ENCODE data around the gene TBC1D13. TPM values are rescaled to one million over a fixed set of nuclear protein-coding genes. Genes with fewer than 3 reads are reported as not detected.

Gene TBC1D13
- polyA plus RNA-seq, 2 of the 4 experiments (the other 2 are of a cell fraction) = 13.9 to 17.6 TPM

DNA sequence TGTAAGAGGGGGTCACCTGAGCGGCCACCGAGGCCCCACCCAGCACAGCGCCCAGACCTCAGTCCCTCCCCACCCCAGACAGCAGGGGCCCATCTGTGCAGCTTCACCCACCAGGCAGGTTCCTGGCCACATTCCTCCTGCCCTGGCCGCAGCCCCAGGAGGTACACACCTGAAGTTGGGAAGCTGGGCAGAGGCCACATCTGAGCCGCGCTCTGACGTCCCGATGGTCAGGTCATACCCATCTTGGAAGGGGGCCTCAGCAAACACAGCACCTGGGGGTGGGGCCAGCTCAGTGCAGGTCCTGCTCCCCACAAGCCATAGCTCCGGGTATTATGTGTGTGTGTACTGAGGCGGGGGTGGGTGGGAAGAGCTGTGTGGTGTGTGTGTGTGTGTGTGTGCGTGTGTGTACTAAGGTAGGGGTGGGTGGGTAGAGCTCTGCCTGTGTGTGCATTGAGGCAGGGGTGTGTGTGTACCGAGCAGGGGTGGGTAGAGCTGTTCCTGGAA, 36.9 kb downstream of the TBC1D13 start:
- Histone ChIP-seq H3K27ac (no peak overlapping the region), H3K4me2 (no peak overlapping the region), H3K4me3 (no peak overlapping the region), H3K9me3 (no peaks in the 10 kb centered on the region), H3K4me1 (peaks cover 14% of the 10 kb centered on the region)
- no peak for FAIRE-seq
- TF ChIP-seq HDAC2 (IDR thresholded peaks at IDR 0.05) = no peak
- TF ChIP-seq FOSB (CRISPR knock-in tag; IDR thresholded peaks at IDR 0.05) = no peak
- no peak for TF ChIP-seq HOXA7 (CRISPR knock-in tag; IDR thresholded peaks at IDR 0.05)
- no peak for TF ChIP-seq JUNB (IDR thresholded peaks at IDR 0.05)
- no peak for TF ChIP-seq TFCP2L1 (CRISPR knock-in tag; IDR thresholded peaks at IDR 0.05)
- no peak for TF ChIP-seq FOXS1 (CRISPR knock-in tag; IDR thresholded peaks at IDR 0.05)
- ChIA-PET CTCF (interaction anchor here (0.5 to 1.3 kb wide), 7 partner anchors 10 to 188 kb away, joined by 3 to 7 read pairs (median 4); no protein-coding TSS in a partner anchor), POLR2A (no interaction called here)
- no peak for DNase-seq (ENCODE audit: low read depth in 1 of 2, low spot score in 1 of 2)
- 90% methylated on average over 5 of the region's 12 CpGs for WGBS (ENCODE audit: missing lambda C conversion rate)
- no peak for ATAC-seq

GRCh38 chr9:128824911-128825310, 37.9 kb downstream of the TBC1D13 start:
- 76% methylated on average over 5 of the region's 7 CpGs for WGBS (ENCODE audit: missing lambda C conversion rate)
- DNase-seq (ENCODE audit: low read depth in 1 of 2, low spot score in 1 of 2) (no peak), ATAC-seq (no peak), FAIRE-seq (no peak)
- Histone ChIP-seq H3K4me2 (no peak overlapping the region), H3K4me3 (no peak overlapping the region), H3K27ac (no peak overlapping the region), H3K4me1 (peaks cover 5% of the 10 kb centered on the region; the same call in 2 of the 3 replicates), H3K9me3 (no peaks in the 10 kb centered on the region)
- TF ChIP-seq, protein P1, sequence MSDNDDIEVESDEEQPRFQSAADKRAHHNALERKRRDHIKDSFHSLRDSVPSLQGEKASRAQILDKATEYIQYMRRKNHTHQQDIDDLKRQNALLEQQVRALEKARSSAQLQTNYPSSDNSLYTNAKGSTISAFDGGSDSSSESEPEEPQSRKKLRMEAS (IDR thresholded peaks at IDR 0.05) = no peak
- TF ChIP-seq TFCP2L1 (CRISPR knock-in tag; IDR thresholded peaks at IDR 0.05) (no peak), ZFP36 (IDR thresholded peaks at IDR 0.05; ENCODE audit: borderline replicate concordance, partially characterized antibody) (no peak), JUN (IDR thresholded peaks at IDR 0.05) (no peak), EHMT2 (IDR thresholded peaks at IDR 0.05; ENCODE audit: low read depth) (no peak), FOSL2 (IDR thresholded peaks at IDR 0.05) (no peak), FOSL2 (CRISPR knock-in tag; IDR thresholded peaks at IDR 0.05) (no peak)
- CTCF ChIA-PET = interaction anchor here (0.6 to 1.2 kb wide), 4 partner anchors 21 to 357 kb away, joined by 3 to 7 read pairs (median 4); no protein-coding TSS in a partner anchor
- POLR2A ChIA-PET = no interaction called here

DNA sequence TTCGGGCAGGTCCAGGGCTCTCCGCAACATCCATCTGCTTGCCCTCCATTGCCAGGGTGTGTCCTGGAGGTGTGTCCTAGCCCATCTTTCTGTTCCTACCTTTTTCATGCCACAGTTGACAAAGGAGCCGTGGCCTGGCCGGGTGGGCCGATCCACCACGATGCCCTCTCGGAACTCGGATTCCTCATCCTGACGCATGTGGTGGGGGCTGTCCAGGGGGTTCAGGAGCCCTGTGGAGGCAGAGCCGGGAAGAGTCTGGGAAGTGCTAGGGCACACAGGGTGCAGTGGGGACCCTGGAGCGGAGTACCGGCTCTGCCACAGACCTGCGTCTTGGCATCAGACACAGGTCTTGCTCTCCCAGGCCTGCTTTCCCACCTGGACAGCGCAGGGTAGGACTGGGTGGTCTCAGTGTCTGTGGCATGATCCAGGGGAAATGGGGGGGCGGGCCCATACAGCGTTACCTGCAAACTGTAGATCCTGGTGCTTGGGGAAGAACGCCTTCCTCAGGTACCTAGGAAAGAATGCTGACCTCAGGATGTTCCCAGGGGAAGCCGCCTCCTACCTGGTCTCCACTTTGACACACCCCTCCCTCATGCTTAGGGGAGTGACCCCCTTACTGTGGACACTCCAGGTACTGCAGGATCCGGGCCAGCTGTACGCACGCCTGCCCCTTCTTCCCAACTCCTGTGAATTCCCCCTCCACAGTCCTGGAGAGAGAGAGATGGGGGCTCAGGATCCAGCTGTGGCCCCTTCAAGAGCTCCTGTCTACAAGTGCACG, 39.1 kb downstream of the TBC1D13 start:
- H3K9me3 ChIP-seq = no peaks in the 10 kb centered on the region
- ChIA-PET CTCF (interaction anchor here (1.3 kb wide), 1 partner anchor 12 kb away, joined by 6 read pairs; no protein-coding TSS in a partner anchor), POLR2A (interaction anchor here (1.4 kb wide), 1 partner anchor 8 kb away, joined by 3 read pairs; the partner anchor contains the start of gene ENDOG)
- H3K4me2 ChIP-seq = no peak overlapping the region
- 93% methylated on average over 21 of the region's 22 CpGs for WGBS (ENCODE audit: missing lambda C conversion rate)
- H3K4me3 ChIP-seq = no peak overlapping the region
- TF ChIP-seq ZSCAN20 (CRISPR knock-in tag; IDR thresholded peaks at IDR 0.05) = no peak
- no peak for TF ChIP-seq ESRRA (IDR thresholded peaks at IDR 0.05; ENCODE audit: borderline replicate concordance, low read length)
- no peak for TF ChIP-seq RFX5 (IDR thresholded peaks at IDR 0.05)
- no peak for TF ChIP-seq CBX2 (IDR thresholded peaks at IDR 0.05; ENCODE audit: borderline replicate concordance, low read depth)
- TF ChIP-seq SREBF2 (IDR thresholded peaks at IDR 0.05) = no peak
- TF ChIP-seq MAFK (IDR thresholded peaks at IDR 0.05; ENCODE audit: partially characterized antibody) = peak; percentile 68
- no peak for TF ChIP-seq POLR2A (IDR thresholded peaks at IDR 0.05; ENCODE audit: low read length)
- ATAC-seq (peak; percentile 35 to 50; a peak in 4 of 6 replicates), DNase-seq (ENCODE audit: low read depth in 1 of 2, low spot score in 1 of 2) (peak; percentile 46 to 63), FAIRE-seq (no peak)
- no peak overlapping the region for H3K27ac ChIP-seq
- H3K4me1 ChIP-seq = peaks cover 5% of the 10 kb centered on the region; the same call in 1 of the 3 replicates

- Histone ChIP-seq H3K4me1 (peaks cover 5% of the 10 kb centered on the region; the same call in 1 of the 3 replicates), H3K4me2 (peak overlapping the region; percentile 80), H3K27ac (peak overlapping the region in 1 of 2 experiments; percentile 94; a peak in 1 of 6 replicates), H3K4me3 (peak overlapping the region; percentile 84; the same call in 2 of the 3 replicates), H3K9me3 (no peaks in the 10 kb centered on the region)
- TF ChIP-seq PBX3 (IDR thresholded peaks at IDR 0.05) (no peak), ZSCAN20 (CRISPR knock-in tag; IDR thresholded peaks at IDR 0.05) (no peak)
- TF ChIP-seq, protein P2, sequence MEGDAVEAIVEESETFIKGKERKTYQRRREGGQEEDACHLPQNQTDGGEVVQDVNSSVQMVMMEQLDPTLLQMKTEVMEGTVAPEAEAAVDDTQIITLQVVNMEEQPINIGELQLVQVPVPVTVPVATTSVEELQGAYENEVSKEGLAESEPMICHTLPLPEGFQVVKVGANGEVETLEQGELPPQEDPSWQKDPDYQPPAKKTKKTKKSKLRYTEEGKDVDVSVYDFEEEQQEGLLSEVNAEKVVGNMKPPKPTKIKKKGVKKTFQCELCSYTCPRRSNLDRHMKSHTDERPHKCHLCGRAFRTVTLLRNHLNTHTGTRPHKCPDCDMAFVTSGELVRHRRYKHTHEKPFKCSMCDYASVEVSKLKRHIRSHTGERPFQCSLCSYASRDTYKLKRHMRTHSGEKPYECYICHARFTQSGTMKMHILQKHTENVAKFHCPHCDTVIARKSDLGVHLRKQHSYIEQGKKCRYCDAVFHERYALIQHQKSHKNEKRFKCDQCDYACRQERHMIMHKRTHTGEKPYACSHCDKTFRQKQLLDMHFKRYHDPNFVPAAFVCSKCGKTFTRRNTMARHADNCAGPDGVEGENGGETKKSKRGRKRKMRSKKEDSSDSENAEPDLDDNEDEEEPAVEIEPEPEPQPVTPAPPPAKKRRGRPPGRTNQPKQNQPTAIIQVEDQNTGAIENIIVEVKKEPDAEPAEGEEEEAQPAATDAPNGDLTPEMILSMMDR (IDR thresholded peaks at IDR 0.05) = peak; percentile 12; the same call in 1 of the 3 replicates
- WGBS (ENCODE audit: missing lambda C conversion rate) = 97% methylated on average over 8 of the region's 8 CpGs
- ChIA-PET POLR2A (no interaction called here), CTCF (interaction anchor here (1.0 to 1.7 kb wide), 4 partner anchors 10 to 99 kb away, joined by 3 to 13 read pairs (median 4); partner anchors contain the start of genes ENDOG, KYAT1 and LRRC8A)
- no peak for ATAC-seq
- FAIRE-seq = no peak
- DNase-seq (ENCODE audit: low read depth in 1 of 2, low spot score in 1 of 2) = no peak
These were observed 41.2 kb downstream of the TBC1D13 start for GRCh38 chr9:128828267-128828666.

Data from A549 (cell line).